Lung (tissue), 12 donors: ENCODE measurements around the gene MAGI2. TPM values are rescaled to one million over a fixed set of nuclear protein-coding genes. Genes with fewer than 3 reads are reported as not detected.

Experiments
- ATAC-seq: fragments of 200-7000 bp; cut with Tn5 transposase; one replicate; pipeline ENCODE4 v1.9.1; 2020; ENCODE audit warnings: moderate number of reproducible peaks; ENCODE audit not compliant: insufficient read depth, low FRiP score
- DNase-seq, 3 donors: peaks; one replicate each; pipeline ENCODE4 v3.0.0-alpha.2; 2013 to 2017
- H3K27ac ChIP-seq, 2 donors: one replicate each; pipeline ENCODE4 v1.5.1; 2013; ENCODE audit warnings: mild to moderate bottlenecking in 2 of 2, moderate library complexity in 2 of 2, control low read depth in 1 of 2, inconsistent platforms in 1 of 2, low read depth in 1 of 2, low read length in 1 of 2
- H3K27me3 ChIP-seq, 3 donors: one replicate each; pipeline ENCODE4 v1.5.1; 2013; ENCODE audit warnings: low read length in 2 of 3; ENCODE audit not compliant: control insufficient read depth in 3 of 3, insufficient read depth in 3 of 3
- H3K36me3 ChIP-seq, 4 donors: one replicate each; pipeline ENCODE4 v1.5.1; 2013; ENCODE audit warnings: low read length in 4 of 4, mild to moderate bottlenecking in 1 of 4, moderate library complexity in 1 of 4; ENCODE audit not compliant: control insufficient read depth in 4 of 4, insufficient read depth in 4 of 4
- H3K4me1 ChIP-seq, 5 donors: one replicate each; pipeline ENCODE4 v1.5.1; 2013; ENCODE audit warnings: low read length in 5 of 5, mild to moderate bottlenecking in 2 of 5, moderate library complexity in 1 of 5; ENCODE audit not compliant: control insufficient read depth in 5 of 5, insufficient read depth in 5 of 5
- H3K4me3 ChIP-seq: one replicate; pipeline ENCODE4 v1.5.1; 2013; ENCODE audit warnings: mild to moderate bottlenecking, control low read depth, moderate library complexity
- H3K9ac ChIP-seq, 2 donors: one replicate each; pipeline ENCODE4 v1.5.1; 2013; ENCODE audit warnings: low read length in 2 of 2, control low read depth in 1 of 2; ENCODE audit not compliant: insufficient read depth in 1 of 2
- H3K9me3 ChIP-seq, 4 donors: one replicate each; pipeline ENCODE4 v1.5.1; 2013; ENCODE audit warnings: low read length in 3 of 4, mild to moderate bottlenecking in 1 of 4, moderate library complexity in 1 of 4; ENCODE audit not compliant: control insufficient read depth in 4 of 4, insufficient read depth in 3 of 4
- CTCF ChIP-seq: IDR thresholded peaks from 2 replicates; pipeline ENCODE4 v1.5.1; 2012; ENCODE audit warnings: mild to moderate bottlenecking; ENCODE audit errors: control extremely low read depth, extremely low read depth
- WGBS, 2 donors: extraction: QIAGEN DNeasy Blood & Tissue Kit; methylation state at CpG; one replicate each; pipeline ENCODE4 v1.1.7; 2013; 5-methylcytosine and 5-hydroxymethylcytosine counted together
- polyA plus RNA-seq, 2 donors: library from polyadenylated mRNA; stranded (reverse); fragments of 200-250 nt; gene quantifications; one replicate each; pipeline ENCODE4 v1.2.1, GENCODE V29; 2013
- total RNA-seq, 2 donors: library from RNA; depleted of rRNA in 1 of 2; stranded (reverse); fragments of >200 nt in 1 of 2; gene quantifications; one replicate each; pipeline ENCODE4 v1.2.1, GENCODE V29; 2014 to 2021
- donor health status: control.
- donor health status: control.
- donor health status: Bipolar disorder and iron deficiency.
- donor health status: healthy.
- donor health status: DM: yes; HTN: yes; CAD: no.

MAGI2 gene
- total and polyA plus RNA-seq, 4 donors, result 0.94 to 18.0 (median 5.3) TPM

- Histone ChIP-seq H3K4me1 (peaks cover 0 to 6% (median 0%) of the 10 kb centered on the region in 5 donors), H3K9ac (no peak overlapping the region), H3K27me3 (no peaks in the 10 kb centered on the region), H3K36me3 (no peaks in the 10 kb centered on the region), H3K4me3 (no peak overlapping the region), H3K27ac (no peak overlapping the region), H3K9me3 (no peaks in the 10 kb centered on the region)
- DNase-seq (no peak), ATAC-seq (no peak)
- WGBS, 2 donors, result 67 to 70% methylated on average over 2 of the region's 2 CpGs
- TF ChIP-seq CTCF, result no peak
These were observed 1373.2 kb downstream of the MAGI2 start for GRCh38 chr7:78080241-78080640.

GRCh38 chr7:78074713-78075112 is 1378.8 kb downstream of the MAGI2 start:
- 61 to 84% methylated on average over 3 of the region's 3 CpGs for WGBS, 2 donors
- Histone ChIP-seq H3K4me1 (peaks cover 0 to 9% (median 0%) of the 10 kb centered on the region in 5 donors), H3K4me3 (no peak overlapping the region), H3K36me3 (no peaks in the 10 kb centered on the region), H3K9me3 (no peaks in the 10 kb centered on the region), H3K27ac (no peak overlapping the region), H3K9ac (no peak overlapping the region), H3K27me3 (no peaks in the 10 kb centered on the region)
- ATAC-seq (no peak), DNase-seq (no peak)
- TF ChIP-seq CTCF, result no peak

DNA sequence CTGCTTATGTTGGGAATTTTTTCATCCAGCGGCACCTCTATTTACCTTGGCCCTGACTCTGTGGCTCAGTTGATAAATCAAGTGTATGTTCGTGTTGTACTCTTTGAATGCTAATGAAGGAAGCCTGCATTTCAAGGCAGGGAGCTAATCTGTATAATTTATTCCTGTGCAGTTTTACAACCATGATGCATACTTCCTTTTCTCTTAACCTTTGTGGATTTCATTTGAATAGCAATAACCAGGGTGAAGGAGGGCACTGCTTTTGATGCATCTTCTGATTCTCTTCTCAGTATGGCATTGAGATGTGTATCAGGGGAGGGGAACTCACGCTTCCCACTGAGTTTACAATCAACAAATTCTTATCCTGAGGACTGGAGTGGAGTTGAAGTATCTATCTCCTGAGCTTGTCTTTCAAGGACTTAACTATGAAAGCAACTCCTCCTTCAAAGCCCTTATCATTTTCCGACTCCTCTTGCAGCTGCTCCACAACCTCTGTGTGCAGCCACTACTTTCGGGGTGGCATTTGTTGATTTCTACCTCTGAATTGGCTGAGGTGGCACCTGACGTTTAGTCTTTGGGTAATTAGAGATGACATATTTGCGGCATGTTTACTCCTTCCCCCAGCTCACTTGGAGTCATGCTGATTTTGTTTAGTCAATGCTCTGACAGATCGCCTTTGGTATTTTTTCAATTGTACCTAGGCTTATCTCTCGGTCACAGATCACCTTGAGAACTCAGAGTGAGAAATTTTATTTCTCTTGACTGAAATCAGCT is 1379.7 kb downstream of the MAGI2 start:
- WGBS, 2 donors, result 63 to 73% methylated on average over 9 of the region's 9 CpGs
- H3K4me3 ChIP-seq, result no peak overlapping the region
- no peaks in the 10 kb centered on the region for H3K36me3 ChIP-seq
- ATAC-seq (no peak), DNase-seq (peak in 2 of 3 donors; percentile 10 to 34)
- H3K9ac ChIP-seq, result no peak overlapping the region
- peaks cover 0 to 9% (median 0%) of the 10 kb centered on the region in 5 donors for H3K4me1 ChIP-seq
- H3K9me3 ChIP-seq, result peaks cover 0 to 2% (median 0%) of the 10 kb centered on the region in 4 donors
- TF ChIP-seq CTCF, result no peak
- H3K27ac ChIP-seq, result no peak overlapping the region
- no peaks in the 10 kb centered on the region for H3K27me3 ChIP-seq
